HCT116 (cell line): Measurements from ENCODE around the gene CREBBP. TPM values are rescaled to one million over a fixed set of nuclear protein-coding genes. Genes with fewer than 3 reads are reported as not detected.

ENCODE experiments used
- ATAC-seq: fragments of 200-7000 bp; cut with Tn5 transposase; 2 replicates; pipeline ENCODE4 v1.9.1; 2020; ENCODE audit warnings: mild to moderate bottlenecking, moderate library complexity
- BruUV-seq: library from RNA; stranded (reverse); fragments of 400-500 nt; replicated peaks from 2 replicates; lab custom pipeline; 2021; lab: Mats Ljungman, UMichigan
- CTCF ChIA-PET: fragments of 300-600 bp; sonication (Branson Sonifier 250); formaldehyde crosslinking; loops from one replicate; lab custom pipeline; 2021; ENCODE audit warnings: antibody characterized with exemption; lab: Charles Lee
- POLR2A ChIA-PET: fragments of 300-600, 350-600 bp; sonication (Branson Sonifier 250); formaldehyde crosslinking; loops from one replicate; lab custom pipeline; 2021; ENCODE audit warnings: antibody characterized with exemption; lab: Charles Lee
- RAD21 ChIA-PET, 2 experiments: fragments of 300-600 bp; sonication (Branson Sonifier 250); formaldehyde crosslinking; loops; one replicate each; lab custom pipeline; 2023; ENCODE audit warnings: low total read pairs in 2 of 2; ENCODE audit not compliant: uncharacterized antibody in 2 of 2, unreplicated experiment in 2 of 2, low non-redundant PET in 1 of 2; lab: Charles Lee
- DNase-seq: peaks from one replicate; pipeline ENCODE4 v3.0.0-alpha.2; 2010; ENCODE audit warnings: low read depth, low spot score
- H2AFZ ChIP-seq: fragments of 200-600 bp; shearing (Covaris generic), sonication (generic); 2 replicates; pipeline ENCODE4 v1.6.1; 2017; ENCODE audit warnings: low read depth, mixed run types, mixed read lengths, antibody characterized with exemption, low read length; ENCODE audit not compliant: poor library complexity, severe bottlenecking
- H3K27ac ChIP-seq: 2 replicates; pipeline ENCODE4 v1.5.1; 2012; ENCODE audit warnings: low read depth, low read length
- H3K27me3 ChIP-seq: fragments of 200-600 bp; sonication (generic); 2 replicates; pipeline ENCODE4 v1.6.1; 2016; ENCODE audit warnings: mixed run types, low read length, mixed read lengths; ENCODE audit not compliant: insufficient read depth
- H3K36me3 ChIP-seq, 2 experiments: fragments of 200-500 bp in 1 of 2; fragments of 200-600 bp in 1 of 2; sonication (Bioruptor generic) in 1 of 2; sonication (generic) in 1 of 2; 2 replicates each; pipeline versions ENCODE4 v1.5.1 to v1.6.1; 2014 to 2016; ENCODE audit warnings: low read length in 2 of 2, inconsistent platforms in 1 of 2, mixed read lengths in 1 of 2, mixed run types in 1 of 2; ENCODE audit not compliant: insufficient read depth in 2 of 2, control insufficient read depth in 1 of 2
- H3K4me1 ChIP-seq, 2 experiments: fragments of 200-600 bp in 1 of 2; sonication (generic) in 1 of 2; 2 replicates each; pipeline versions ENCODE4 v1.5.1 to v1.6.1; 2012 to 2017; ENCODE audit warnings: low read length in 2 of 2, inconsistent platforms in 1 of 2, mild to moderate bottlenecking in 1 of 2, mixed read lengths in 1 of 2, mixed run types in 1 of 2, moderate library complexity in 1 of 2; ENCODE audit not compliant: insufficient read depth in 2 of 2, control insufficient read depth in 1 of 2
- H3K4me2 ChIP-seq: fragments of 200-600 bp; sonication (generic); 2 replicates; pipeline ENCODE4 v1.6.1; 2017; ENCODE audit warnings: mixed run types, low read length, mixed read lengths
- H3K4me3 ChIP-seq, 2 experiments: fragments of 200-600 bp in 1 of 2; sonication (generic) in 1 of 2; replicated peaks in 1 of 2; 2 replicates each; pipeline ENCODE4 v1.5.1; 2011 to 2016; ENCODE audit warnings: low read length in 2 of 2, control low read depth in 1 of 2, low read depth in 1 of 2, mild to moderate bottlenecking in 1 of 2, mixed read lengths in 1 of 2, mixed run types in 1 of 2
- H3K79me2 ChIP-seq: fragments of 200-600 bp; sonication (generic); 2 replicates; pipeline ENCODE4 v1.6.1; 2017; ENCODE audit warnings: mild to moderate bottlenecking, mixed run types, low read length, moderate library complexity, mixed read lengths; ENCODE audit not compliant: insufficient read depth
- H3K9ac ChIP-seq: fragments of 200-600 bp; sonication (generic); 2 replicates; pipeline ENCODE4 v1.6.1; 2016; ENCODE audit warnings: low read length, mixed read lengths
- H3K9me2 ChIP-seq: fragments of 200-600 bp; sonication (generic), shearing (Covaris generic); 2 replicates; pipeline ENCODE4 v1.6.1; 2017; ENCODE audit warnings: mixed run types, mild to moderate bottlenecking, moderate library complexity; ENCODE audit not compliant: insufficient read depth
- H3K9me3 ChIP-seq, 2 experiments: fragments of 200-500 bp in 1 of 2; fragments of 200-600 bp in 1 of 2; sonication (Bioruptor generic) in 1 of 2; sonication (generic) in 1 of 2; 2 replicates each; pipeline ENCODE4 v1.6.1; 2014 to 2017; ENCODE audit warnings: low read length in 2 of 2, mixed read lengths in 2 of 2, inconsistent platforms in 1 of 2, low read depth in 1 of 2, mild to moderate bottlenecking in 1 of 2, mixed run types in 1 of 2, moderate library complexity in 1 of 2; ENCODE audit not compliant: control insufficient read depth in 1 of 2, insufficient read depth in 1 of 2
- H4K20me1 ChIP-seq: fragments of 200-600 bp; sonication (generic), shearing (Covaris generic); 2 replicates; pipeline ENCODE4 v1.6.1; 2017; ENCODE audit warnings: mixed run types, mild to moderate bottlenecking, moderate library complexity; ENCODE audit not compliant: insufficient read depth
- CBX3 ChIP-seq: IDR thresholded peaks from 2 replicates; pipeline ENCODE4 v1.6.1; 2012; ENCODE audit warnings: low read depth
- ELF1 ChIP-seq: IDR thresholded peaks from 2 replicates; pipeline ENCODE4 v1.6.1; 2012; ENCODE audit warnings: low read depth, borderline replicate concordance
- EZH2 ChIP-seq: fragments of 200-600 bp; sonication (generic); IDR thresholded peaks from 2 replicates; pipeline ENCODE4 v1.6.1; 2017; ENCODE audit warnings: antibody characterized with exemption, mixed run types
- POLR2AphosphoS5 ChIP-seq: IDR thresholded peaks from 2 replicates; pipeline ENCODE4 v1.6.1; 2011; ENCODE audit warnings: mild to moderate bottlenecking, low read depth, low read length, moderate library complexity
- SIN3A ChIP-seq: IDR thresholded peaks from 2 replicates; pipeline ENCODE4 v1.6.1; 2012; ENCODE audit warnings: low read depth
- SP1 ChIP-seq: IDR thresholded peaks from 2 replicates; pipeline ENCODE4 v1.6.1; 2012; ENCODE audit warnings: low read depth
- TCF7L2 ChIP-seq: IDR thresholded peaks from 2 replicates; pipeline ENCODE4 v1.7.0; 2011; ENCODE audit warnings: borderline replicate concordance, inconsistent platforms; ENCODE audit not compliant: insufficient read depth, insufficient read length; ENCODE audit errors: extremely low read depth
- ZFX ChIP-seq: fragments of 450-650 bp; IDR thresholded peaks from 2 replicates; pipeline ENCODE4 v1.6.1; 2017
- ZNF274 ChIP-seq: fragments of 200-500 bp; sonication (Bioruptor generic); IDR thresholded peaks from 2 replicates; pipeline ENCODE4 v1.6.1; 2014; ENCODE audit warnings: mild to moderate bottlenecking, low read depth, low read length, inconsistent platforms
- intact Hi-C: fragments of 100-400 bp; cut with micrococcal nuclease; formaldehyde crosslinking; loops from 2 replicates; pipeline ENCODE4 v1.10.0; 2022
- total RNA-seq: library from RNA; stranded (reverse); gene quantifications from one replicate; pipeline ENCODE4 v1.2.1, GENCODE V29; 2021; ENCODE audit not compliant: unreplicated experiment
- TF ChIP-seq, protein P1 (sequence below): IDR thresholded peaks from 2 replicates; pipeline ENCODE4 v1.6.1; 2011; ENCODE audit warnings: mild to moderate bottlenecking, low read length, moderate library complexity; ENCODE audit not compliant: insufficient replicate concordance; ENCODE audit errors: extremely low read depth
- TF ChIP-seq, protein P2 (sequence below): IDR thresholded peaks from 2 replicates; pipeline ENCODE4 v1.6.1; 2012
- TF ChIP-seq, protein P3 (sequence below), 3 experiments: fragments of 200-600 bp in 1 of 3; sonication (generic) in 1 of 3; IDR thresholded peaks in 2 of 3; conservative IDR thresholded peaks in 1 of 3; 2 replicates each; pipeline ENCODE4 v1.5.1; 2012 to 2017; ENCODE audit warnings: low read depth in 2 of 3, low read length in 2 of 3, antibody characterized with exemption in 1 of 3, borderline replicate concordance in 1 of 3, control low read depth in 1 of 3, mild to moderate bottlenecking in 1 of 3, mixed read lengths in 1 of 3, mixed run types in 1 of 3, moderate library complexity in 1 of 3; ENCODE audit not compliant: insufficient read depth in 1 of 3

Gene CREBBP
- total RNA-seq, 1 experiment from 2014 or later, result 42.7 TPM

DNA sequence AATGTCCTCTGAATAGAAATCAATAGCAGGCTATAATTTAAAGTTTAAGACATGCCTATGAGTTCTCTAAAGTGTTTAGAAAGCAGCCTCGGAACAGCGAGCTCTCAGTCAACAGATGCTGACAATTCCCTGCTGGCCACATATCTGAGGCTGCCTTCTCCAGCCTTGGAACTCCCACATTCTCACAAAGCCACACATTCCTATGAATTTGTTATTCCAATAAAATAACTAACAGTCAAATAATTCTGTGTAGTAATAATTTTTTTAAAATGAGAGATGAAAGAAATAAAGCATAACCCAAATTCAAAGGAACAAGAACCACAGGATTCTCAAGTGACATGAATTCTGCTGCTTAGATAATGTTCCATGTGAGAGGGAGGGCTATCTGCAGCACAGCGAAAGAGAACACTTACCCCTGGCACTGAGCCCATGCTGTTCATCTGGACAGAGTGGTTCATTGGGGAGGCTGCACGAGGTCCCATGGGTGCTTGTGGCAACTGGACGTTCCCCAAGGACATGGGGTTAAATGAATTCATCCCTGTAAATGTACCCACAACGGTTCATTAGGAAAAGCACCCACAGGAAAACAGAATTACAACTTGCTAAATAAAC is 106.3 kb downstream of the CREBBP start:
- H3K27ac ChIP-seq, result no peak overlapping the region
- H3K4me2 ChIP-seq, result no peak overlapping the region
- DNase-seq (no peak), ATAC-seq (no peak)
- TF ChIP-seq, protein P1, sequence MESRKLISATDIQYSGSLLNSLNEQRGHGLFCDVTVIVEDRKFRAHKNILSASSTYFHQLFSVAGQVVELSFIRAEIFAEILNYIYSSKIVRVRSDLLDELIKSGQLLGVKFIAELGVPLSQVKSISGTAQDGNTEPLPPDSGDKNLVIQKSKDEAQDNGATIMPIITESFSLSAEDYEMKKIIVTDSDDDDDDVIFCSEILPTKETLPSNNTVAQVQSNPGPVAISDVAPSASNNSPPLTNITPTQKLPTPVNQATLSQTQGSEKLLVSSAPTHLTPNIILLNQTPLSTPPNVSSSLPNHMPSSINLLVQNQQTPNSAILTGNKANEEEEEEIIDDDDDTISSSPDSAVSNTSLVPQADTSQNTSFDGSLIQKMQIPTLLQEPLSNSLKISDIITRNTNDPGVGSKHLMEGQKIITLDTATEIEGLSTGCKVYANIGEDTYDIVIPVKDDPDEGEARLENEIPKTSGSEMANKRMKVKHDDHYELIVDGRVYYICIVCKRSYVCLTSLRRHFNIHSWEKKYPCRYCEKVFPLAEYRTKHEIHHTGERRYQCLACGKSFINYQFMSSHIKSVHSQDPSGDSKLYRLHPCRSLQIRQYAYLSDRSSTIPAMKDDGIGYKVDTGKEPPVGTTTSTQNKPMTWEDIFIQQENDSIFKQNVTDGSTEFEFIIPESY, result no peak
- TF ChIP-seq ZFX (no peak), CBX3 (no peak), TCF7L2 (no peak), ZNF274 (no peak), ELF1 (no peak), POLR2AphosphoS5 (no peak), SP1 (no peak), EZH2 (no peak), SIN3A (no peak)
- TF ChIP-seq, protein P2, sequence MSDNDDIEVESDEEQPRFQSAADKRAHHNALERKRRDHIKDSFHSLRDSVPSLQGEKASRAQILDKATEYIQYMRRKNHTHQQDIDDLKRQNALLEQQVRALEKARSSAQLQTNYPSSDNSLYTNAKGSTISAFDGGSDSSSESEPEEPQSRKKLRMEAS, result no peak
- TF ChIP-seq, protein P3, sequence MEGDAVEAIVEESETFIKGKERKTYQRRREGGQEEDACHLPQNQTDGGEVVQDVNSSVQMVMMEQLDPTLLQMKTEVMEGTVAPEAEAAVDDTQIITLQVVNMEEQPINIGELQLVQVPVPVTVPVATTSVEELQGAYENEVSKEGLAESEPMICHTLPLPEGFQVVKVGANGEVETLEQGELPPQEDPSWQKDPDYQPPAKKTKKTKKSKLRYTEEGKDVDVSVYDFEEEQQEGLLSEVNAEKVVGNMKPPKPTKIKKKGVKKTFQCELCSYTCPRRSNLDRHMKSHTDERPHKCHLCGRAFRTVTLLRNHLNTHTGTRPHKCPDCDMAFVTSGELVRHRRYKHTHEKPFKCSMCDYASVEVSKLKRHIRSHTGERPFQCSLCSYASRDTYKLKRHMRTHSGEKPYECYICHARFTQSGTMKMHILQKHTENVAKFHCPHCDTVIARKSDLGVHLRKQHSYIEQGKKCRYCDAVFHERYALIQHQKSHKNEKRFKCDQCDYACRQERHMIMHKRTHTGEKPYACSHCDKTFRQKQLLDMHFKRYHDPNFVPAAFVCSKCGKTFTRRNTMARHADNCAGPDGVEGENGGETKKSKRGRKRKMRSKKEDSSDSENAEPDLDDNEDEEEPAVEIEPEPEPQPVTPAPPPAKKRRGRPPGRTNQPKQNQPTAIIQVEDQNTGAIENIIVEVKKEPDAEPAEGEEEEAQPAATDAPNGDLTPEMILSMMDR (IDR thresholded peaks at IDR 0.05 in 2 of 3, conservative IDR thresholded peaks at IDR 0.05 in 1 of 3; ENCODE audit: borderline replicate concordance in 1 of 3, insufficient read depth in 1 of 3, low read depth in 2 of 3, low read length in 2 of 3), result no peak
- no peak overlapping the region for H3K9ac ChIP-seq
- H3K27me3 ChIP-seq, result no peaks in the 10 kb centered on the region
- H3K9me2 ChIP-seq, result no peaks in the 10 kb centered on the region
- peaks cover 30 to 46% of the 10 kb centered on the region in 2 experiments; a peak in 3 of 4 replicates for H3K36me3 ChIP-seq
- RAD21 ChIA-PET, result no interaction called here
- no peaks in the 10 kb centered on the region for H3K4me1 ChIP-seq
- H2AFZ ChIP-seq, result no peak overlapping the region
- POLR2A ChIA-PET, result no interaction called here
- intact Hi-C loops, result no loop called here
- H4K20me1 ChIP-seq, result no peaks in the 10 kb centered on the region
- CTCF ChIA-PET, result no interaction called here
- no peaks in the 10 kb centered on the region for H3K79me2 ChIP-seq
- no peaks in the 10 kb centered on the region for H3K9me3 ChIP-seq
- BruUV-seq, result no TSS peak
- H3K4me3 ChIP-seq, result no peak overlapping the region
